Activated naive CD4-positive, alpha-beta T cell treated with anti-CD3 and anti-CD28 coated beads, Interleukin-2, amount 50 U/mL, for 16 hours (primary cell): ENCODE measurements around the gene SMOC2.

ENCODE experiments used
- DNase-seq: peaks from one replicate; pipeline ENCODE4 v3.0.0-alpha.2; 2020

The SMOC2 gene

DNA sequence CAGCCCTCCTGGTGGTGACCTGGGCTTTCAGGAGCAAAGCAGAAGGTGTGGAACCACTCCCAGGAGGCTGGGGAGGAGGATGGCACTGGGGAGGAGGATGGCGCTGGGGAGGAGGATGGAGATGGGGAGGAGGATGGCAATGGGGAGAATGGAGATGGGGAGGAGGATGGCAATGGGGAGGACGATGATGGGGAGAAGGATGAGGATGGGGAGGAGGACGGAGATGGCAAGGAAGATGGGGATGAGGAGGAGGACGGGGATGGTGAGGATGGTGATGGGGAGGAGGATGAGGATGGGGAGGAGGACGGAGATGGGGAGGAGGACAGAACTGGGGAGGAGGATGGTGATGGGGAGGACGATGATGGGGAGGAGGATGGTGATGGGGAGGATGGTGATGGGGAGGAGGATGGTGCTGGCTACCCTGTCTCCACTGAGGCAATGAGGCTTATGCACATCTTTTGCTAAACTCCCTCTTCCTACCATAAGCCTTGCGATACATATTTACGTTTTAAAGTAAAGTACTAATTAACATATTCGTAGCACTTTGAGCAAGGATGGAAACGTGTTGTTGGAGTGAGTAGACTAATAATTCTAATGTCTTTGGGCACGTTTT lies 7.4 kb downstream of the SMOC2 start:
- DNase-seq, result no peak

DNA sequence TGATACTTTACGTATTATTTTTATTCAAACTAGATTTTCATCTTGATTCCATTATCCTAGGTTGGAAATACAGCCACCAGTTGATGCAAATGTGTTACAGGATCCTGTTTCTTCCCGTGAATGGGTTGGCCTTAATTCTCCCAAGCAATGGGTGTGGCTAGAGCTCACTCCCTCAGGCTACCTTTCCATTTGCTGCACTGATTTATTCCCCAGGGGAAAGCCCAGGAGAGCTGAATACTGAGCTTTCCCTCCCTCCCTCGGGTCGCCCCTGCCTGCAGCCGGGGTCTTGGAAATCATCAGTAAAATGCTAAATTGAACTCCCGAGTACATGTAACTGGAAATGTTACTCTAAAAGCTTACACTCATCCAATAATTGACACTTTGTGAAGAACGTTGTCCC lies 9.9 kb downstream of the SMOC2 start:
- DNase-seq, result no peak

DNA sequence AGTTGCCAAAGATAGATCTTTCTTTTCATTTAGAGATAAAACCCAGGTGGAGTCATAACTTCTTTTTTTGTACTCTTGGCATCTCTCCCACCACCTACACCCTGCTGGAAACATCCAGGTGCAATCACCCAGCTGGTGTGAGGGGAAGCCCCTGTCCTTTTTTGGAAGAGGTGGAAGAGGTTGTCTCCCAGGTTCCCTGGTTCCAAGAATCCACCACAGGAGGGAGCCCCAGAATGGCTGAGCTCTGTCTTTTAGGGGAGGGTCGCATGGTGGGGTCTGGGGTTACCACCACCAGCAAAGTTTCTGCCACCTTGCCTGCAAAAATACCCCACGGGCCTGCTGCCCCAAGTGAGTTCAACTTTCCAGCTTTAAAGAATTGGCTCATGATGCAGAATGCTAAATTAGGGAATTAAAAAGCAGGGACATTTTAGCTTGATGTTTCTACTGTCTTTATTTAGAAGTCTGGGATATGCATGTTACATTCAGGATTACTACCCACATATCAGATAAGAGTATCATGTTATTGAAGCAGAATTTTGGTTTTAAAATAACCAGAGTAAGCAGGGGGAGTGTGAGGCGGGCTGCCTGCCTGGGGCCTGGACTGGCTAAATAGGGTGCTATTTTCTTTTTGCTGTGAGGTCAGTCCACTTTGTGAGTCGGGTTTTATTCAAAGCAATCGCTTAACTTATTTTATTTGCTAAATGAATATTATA lies 11.0 kb downstream of the SMOC2 start:
- no peak for DNase-seq

DNA sequence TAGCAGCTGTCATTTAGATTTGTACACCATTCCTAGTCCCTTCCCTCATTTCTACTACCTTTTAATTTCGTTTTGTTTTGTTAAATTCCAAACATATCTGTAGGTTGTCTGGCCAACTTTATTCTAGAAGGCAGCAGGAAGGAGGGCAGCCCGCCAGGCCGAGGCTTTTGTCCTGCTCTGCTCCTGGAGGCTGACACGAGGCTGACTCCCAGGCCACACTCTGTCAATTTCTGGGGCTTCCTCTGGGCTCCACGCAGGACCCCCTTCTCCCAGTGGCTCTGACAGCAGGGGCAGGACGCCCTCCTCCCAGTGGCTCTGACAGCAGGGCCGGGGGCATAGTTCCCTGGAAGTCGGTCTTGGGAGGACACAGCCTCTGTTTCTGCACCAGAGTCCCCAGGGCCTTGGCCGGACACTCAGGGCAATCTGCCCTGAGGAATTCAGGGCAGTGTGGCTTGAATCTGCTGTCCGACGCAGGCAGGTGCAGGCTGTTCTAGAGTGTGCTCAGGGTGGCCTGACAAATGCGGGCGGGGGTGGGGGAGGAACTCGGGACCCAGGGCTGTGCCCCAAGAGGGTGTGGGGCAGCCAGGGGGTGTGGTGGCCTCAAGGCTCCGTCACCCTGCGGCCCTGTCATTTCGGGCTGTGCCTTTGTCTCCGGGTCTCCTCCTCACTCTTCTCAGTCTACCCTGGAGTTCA lies 11.8 kb downstream of the SMOC2 start:
- DNase-seq, result no peak

DNA sequence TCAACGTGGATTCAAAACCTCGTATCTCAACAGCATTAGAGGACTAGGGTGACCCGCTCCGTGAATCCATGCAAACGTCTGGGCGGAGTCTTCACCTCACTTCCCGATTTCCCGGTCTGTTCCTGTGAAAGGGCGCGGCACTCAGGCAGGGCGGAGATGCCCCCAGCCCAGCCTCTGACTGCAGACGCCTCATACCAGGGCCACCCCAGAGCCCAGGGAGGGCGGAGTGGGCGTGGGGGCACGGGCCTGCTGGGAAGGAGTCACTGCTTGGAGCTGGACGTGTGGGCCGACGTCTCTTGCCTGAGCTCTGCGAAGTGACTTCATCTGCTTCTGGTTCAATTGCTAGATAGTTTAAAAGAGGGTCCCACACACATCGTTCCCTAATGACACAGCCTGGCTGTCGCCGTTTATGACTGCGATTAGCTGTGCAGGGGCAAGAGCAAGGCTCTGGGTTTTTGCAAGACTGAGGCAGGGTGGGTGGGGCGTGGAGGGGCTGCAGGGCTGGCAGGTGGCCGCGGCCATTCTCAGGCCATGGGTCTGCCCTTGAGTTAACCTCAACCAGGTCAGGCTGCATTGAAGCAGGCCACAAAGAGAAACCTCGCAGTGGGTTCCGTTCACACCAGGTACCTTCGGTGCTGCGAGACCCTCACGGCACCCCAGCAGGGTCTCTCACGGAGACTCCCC lies 15.0 kb downstream of the SMOC2 start:
- no peak for DNase-seq

DNA sequence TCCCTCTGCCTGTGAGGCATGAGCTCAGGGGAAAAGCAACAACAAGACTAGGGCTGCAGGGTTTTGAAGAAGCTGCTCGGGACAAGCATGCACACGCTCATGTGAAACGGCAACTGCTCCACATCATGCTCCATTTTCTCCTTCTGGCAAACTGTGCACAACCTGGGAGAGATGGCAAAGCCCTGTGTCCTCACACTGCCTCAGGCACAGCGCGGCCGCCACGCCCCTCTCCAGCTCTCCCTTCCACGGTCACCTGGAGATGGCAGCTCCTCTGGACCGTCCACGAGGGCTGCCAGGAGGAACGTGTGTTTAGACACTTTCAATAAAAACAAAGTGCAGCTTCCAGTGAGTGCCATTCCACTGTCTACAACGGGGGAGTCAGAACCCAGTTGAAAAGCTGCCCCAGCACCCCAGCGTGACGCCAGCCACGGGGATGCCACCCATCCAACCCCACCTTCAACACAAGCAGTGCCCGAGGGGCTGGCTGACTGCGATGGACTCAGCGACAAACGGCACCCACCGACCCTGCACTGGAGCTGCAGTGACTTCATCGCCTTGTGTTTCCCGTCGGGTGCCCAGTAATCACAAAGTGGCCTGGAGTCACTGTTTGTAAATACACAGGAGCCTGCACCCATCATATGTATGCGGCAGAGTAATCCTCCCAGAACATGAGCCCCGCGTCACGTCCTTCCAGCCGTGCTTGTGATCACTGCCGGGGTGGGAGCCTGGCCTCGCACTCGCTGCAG lies 16.1 kb downstream of the SMOC2 start:
- DNase-seq, result no peak

DNA sequence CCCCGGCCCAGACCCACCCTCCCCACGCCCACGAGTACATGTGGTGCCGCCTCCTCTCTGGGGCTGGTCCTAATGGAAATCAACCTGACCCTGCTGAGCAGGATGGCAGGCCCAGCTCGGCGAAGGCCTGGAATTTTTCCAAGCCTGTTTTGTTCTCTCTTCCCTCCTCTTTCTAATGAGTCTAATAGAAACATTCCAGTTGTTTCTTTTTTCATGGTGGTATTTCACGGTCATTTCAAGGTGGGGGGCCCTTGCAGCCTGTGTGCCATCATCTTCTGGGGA lies 16.6 kb downstream of the SMOC2 start:
- no peak for DNase-seq

DNA sequence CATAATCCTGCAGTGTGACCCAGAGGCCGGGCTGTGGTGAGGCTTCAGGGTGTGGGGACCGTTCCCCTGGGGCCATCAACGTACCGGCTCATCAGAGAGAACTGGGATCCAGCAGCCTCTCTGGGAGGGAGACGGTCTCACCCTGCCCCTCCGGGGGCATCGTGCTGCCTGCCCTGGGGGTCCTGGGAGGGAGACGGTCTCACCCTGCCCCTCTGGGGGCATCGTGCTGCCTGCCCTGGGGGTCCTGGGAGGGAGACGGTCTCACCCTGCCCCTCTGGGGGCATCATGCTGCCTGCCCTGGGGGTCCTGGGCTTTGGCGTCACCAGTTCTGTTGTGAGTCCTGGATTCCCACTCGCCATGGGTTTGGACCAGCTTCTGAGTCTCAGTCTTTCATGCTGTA lies 17.1 kb downstream of the SMOC2 start:
- DNase-seq, result no peak

DNA sequence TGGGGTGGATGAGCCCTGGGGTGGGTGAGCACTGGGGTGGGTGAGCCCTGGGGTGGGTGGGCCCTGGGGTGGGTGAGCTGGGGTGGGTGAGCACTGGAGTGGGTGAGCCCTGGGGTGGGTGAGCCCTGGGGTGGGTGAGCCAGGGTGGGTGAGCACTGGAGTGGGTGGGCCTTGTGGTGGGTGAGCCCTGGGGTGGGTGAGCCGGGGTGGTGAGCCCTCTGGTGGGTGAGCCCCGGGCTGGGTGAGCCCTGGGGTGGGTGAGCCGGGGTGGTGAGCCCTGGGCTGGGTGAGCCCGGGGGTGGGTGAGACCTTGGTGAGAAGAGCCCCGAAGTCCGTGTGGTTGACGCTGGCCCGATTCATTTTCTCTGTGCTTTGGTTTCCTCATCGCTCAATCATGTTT lies 18.6 kb downstream of the SMOC2 start:
- no peak for DNase-seq

DNA sequence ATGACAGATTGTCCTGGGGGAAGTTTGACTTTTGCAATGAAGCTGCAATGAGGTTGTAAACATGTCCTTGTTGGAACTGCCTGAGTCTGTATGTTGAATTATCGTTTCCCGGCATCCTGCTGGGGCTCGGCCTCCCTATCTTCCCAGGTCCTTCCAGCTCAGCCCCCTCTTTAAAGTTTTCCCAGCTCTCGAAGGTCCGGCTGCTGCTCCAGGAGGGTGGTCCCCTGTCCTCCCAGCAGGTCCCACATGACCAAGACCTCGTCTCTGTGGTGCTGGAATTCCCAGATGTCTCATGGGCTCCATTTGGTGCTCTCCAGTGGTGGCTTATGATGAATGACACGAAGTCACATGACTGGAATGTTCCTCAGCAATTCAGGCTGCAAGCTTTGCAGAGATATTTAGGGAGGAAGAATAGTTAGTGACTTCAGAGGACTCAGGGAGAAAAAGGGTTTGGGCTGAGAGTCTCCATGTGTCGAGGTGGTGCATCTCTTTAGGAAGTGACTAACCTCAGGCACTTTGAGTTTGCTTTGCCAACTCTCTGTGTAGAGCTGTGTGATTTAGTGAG lies 21.4 kb downstream of the SMOC2 start:
- DNase-seq, result no peak

DNA sequence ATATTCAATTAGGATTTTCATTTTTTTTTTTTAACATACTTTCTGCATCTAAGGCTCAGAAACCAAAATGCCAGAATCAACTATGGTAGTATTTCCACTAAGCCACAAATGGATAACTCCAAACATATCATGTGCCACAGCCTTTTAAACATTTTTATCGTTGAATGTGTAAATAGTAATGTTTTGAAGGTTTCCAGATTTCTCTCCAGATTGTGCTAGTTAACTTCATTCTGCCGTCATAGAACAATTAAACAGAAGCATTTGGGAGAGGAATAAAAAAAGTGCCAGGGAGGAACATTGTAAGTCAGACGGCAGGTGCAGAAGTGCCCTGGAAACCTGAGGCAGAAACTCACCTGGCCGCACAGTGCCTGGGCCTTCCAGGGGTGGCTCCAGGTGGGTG lies 23.6 kb downstream of the SMOC2 start:
- no peak for DNase-seq

DNA sequence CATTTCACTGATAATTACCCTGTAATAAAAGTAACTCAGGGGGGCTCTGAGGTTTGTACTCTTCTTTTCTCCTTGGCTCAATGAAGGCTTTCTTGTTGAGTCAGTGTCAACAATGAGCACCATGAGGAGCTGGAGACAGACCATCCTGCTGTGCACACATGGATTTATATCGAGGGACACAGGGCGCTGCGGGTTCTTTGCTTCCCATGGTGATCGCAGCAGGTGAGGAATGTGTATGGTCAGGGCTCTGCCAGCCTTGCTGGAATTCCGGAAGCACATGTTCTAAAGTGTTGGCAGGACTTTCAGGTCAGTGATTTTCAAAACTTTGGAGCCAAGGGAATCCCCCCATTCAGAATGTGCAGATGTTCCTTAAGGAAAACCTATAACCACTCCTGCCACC lies 27.1 kb downstream of the SMOC2 start:
- DNase-seq, result no peak

DNA sequence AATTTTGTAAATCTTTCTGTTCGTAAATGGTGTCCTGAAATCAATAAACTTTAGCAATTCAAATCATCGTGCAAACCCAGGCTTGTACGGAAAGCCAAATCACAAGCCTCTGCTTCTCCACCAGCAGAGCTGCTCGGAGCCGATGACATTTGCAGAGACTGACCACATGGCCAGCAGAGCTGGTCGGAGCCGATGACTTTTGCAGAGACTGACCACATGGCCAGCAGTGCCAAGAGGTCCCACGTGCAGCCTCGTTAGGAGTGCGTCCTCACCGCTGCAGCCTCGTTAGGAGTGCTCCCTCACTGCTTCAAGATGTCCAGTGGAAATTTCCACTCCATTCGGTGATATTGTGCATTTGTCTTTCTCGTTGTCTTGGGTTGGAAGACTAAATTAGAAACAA lies 28.5 kb downstream of the SMOC2 start:
- DNase-seq, result no peak

DNA sequence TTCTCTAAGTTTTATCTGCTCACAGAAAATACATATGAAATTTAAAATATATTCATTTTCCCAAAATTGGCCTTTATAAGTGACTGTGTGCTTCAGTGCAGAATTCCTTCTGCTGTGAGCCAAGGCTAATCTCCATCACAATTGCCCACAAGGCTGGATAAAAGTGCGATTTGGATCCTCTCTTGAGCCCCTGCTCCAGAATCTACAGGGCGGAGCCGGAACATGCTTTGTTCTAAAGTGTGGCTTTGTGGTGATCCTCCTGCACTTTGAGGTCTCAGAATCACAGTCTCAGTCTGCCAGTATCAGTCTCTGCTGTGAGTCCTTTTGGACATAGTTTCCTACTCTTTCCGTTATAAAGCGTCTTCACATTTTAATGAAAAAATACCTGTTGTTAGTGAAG lies 28.9 kb downstream of the SMOC2 start:
- DNase-seq, result no peak

DNA sequence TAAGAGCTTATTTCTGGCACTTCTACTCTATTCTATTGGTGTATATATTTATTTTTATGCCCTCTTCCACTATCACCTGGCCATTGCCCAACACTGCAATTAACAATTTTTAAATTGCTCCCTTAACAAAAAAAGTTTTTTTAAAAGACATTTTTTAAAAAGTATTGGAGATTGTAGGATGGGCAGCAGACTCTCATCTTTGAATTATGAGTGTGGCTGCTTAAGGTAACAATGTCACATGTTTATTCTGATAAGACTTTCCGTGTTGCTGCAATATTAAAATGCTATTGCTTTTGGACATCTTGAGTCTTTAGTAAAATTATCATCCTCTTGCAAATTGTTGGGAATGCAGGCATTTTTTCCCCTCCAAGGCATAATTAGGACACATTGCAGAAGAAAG lies 31.4 kb downstream of the SMOC2 start:
- DNase-seq, result no peak

DNA sequence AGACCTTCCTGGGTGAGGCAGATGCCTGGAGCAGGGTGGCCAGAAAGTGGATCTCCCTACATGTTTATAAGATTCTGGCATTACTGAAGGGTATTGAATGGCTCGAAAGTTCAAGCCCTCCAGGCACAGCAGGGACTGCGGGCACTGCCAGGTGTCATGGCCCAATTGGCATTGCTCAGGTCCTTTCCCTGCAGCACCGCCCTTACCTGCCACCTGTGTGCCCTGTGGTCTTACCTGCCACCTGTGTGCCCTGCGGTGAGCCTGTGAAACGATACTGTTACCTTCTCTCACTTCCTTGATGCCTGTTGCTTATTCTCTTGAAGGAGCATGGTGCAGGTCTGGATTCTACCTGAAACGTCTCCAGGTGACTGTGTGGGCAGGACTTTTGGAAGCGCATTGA lies 32.2 kb downstream of the SMOC2 start:
- no peak for DNase-seq

DNA sequence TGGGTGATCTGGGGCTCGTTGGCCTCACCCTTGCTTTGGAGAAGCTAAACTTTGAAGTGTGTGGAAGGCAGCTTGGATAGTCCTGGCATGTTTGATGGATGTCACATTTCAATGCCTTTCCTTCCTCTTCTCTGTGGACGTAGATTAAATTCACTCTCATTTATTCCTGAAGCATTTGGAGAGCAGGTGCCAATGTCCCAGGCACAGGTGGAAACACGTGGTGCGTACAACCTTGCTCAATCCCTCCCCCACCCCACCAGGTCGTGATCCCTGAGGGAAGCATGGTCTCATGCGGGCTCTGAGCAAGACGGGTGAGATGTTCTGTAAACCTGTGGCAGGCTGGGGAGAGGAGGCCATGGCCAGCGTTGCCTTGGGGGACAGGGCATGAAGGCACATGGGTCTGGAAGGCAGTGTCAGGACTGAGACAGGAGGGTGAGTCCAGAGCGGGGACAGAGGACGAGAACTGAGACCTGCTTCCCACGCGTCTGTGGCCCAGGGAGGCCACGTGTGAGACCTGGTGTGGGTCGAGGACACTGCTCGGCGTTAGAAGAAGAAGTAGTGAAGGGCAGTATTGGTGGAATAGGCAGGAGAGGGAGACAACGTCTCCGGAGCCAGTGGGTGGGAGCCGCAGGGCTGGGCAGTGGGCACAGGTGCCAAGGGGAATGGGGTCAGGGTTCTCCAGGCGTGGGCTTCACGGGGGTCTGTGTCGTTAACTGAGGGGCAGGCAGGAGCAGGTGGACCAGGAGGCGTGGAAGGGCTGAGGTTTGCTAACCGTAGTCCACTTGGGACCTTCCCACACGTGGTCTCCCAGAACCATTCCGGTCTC lies 34.4 kb downstream of the SMOC2 start:
- no peak for DNase-seq

DNA sequence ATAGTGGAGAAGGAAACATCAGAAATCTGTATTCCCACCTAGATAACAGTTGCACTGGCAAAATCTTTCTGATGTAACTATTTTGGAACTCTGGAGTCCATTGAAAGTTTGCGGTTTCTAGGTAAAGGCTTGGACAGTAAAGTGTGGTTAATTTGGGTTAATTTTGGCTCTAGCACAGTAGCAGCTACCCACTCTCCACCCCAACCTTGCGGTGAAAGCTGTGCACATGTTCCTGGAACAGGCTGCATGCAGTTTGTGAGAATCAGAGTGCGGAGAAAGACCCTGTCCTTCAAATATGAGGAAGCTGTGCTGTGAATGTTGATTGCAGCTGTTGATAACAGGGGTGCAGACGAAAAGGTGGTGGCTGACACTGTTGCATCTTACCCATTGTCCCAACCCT lies 38.4 kb downstream of the SMOC2 start:
- no peak for DNase-seq

DNA sequence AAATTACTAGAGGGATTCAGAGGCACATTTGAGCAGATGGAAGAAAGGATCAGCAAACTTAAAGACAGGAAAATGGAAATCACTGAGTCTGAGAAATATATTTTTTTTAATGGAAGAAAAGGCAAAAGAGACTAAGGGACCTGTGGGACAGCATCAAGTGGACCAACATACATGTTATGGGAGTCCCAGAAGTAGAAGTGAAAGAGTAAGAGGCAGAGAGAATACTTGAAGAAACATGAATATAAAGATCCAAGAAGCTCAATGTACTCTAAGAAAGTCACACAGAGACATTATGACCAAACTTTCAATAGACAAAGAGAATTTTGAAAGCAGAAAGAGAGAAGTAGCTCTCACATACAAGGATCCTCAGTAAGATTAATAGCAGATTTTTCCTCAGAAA lies 39.5 kb downstream of the SMOC2 start:
- DNase-seq, result no peak

DNA sequence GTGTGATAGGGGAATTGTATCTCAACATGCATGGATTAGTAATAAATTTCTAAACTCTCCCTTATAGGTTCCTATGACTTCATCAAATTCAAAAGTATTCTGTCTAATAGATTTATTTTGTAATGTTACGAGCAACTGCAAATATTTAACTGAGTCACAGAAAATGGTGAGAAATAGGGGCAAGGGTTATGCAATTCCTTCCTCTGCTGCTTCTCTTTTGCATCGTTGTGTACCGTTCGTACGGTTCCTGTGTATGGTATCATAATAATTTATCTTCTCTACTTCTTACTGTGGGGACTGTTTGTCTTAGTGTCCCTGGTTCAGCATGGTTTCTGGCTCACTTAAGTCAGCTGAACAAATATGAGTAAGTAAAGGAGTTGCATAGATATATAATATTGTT lies 44.8 kb downstream of the SMOC2 start:
- no peak for DNase-seq

DNA sequence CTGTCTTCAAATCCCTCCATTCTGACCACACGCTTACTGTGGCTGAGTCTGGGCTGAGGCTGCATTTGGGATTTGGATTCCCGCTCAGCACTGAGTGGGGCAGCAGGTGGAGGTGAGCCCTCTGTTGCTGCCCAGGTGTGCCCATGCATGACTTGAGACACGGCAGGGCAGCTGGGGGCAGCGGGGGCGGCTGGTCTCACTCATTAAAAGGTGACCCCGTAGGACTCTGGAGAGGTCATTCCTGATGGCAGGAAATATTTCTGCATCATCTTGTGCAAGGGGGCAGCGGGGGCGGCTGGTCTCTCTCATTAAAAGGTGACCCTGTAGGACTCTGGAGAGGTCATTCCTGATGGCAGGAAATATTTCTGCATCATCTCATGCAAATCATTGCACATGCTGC lies 49.8 kb downstream of the SMOC2 start:
- DNase-seq, result no peak

DNA sequence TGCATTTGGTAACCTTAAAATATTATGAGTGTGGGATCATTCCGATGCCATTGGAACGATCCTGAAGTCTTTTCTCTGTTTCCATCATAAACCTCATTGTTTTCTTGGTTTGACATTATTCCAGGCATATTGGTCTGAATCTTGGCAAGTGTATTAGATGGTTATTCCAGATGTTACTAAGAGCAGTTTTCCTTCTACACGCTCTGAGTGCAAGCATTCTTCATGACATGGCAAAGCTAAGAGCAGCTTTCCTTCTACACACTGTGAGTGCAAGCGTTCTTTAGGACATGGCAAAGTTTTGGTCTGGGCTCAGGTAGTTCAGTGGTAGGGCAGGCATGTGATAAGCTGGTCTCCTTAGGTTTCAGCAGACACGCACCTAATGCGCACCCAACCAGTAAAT lies 53.0 kb downstream of the SMOC2 start:
- DNase-seq, result no peak
